Stimulated activated CD4-positive, alpha-beta T cell treated with anti-CD3 and anti-CD28 coated beads, Interleukin-1b, Interleukin-23, amount 100 ng/mL, for 1 hour (primary cell): Measurements from ENCODE around the gene ZSWIM5.
"Not testable (repeated sequence)": the region's sequence is repeated elsewhere in the genome, so short reads cannot be mapped to it uniquely, and the experiment has no call there.

Source experiments
- DNase-seq, 2 donors: peaks; one replicate each; pipeline ENCODE4 v3.0.0-alpha.2; 2020; ENCODE audit warnings: low read depth in 2 of 2

The ZSWIM5 gene

GRCh38 chr1:45205910-45206721 lies at the start of gene ZSWIM5:
ZSWIM5 (minus strand) TSS chr1:45206605; CDS start chr1:45206350, 255 bp downstream.
- peak; percentile 27 to 30 for DNase-seq

GRCh38 chr1:45254490-45254889 lies 48.1 kb upstream of the ZSWIM5 start:
- DNase-seq, result no peak

GRCh38 chr1:45250544-45250943 lies 44.1 kb upstream of the ZSWIM5 start:
- no peak for DNase-seq

- DNase-seq, result not testable (repeated sequence)
Measured at GRCh38 chr1:45248004-45248403, 41.6 kb upstream of the ZSWIM5 start.

- no peak for DNase-seq
Measured at GRCh38 chr1:45246760-45247159, 40.4 kb upstream of the ZSWIM5 start.

- not testable (repeated sequence) for DNase-seq
Measured at GRCh38 chr1:45246359-45246758, 40.0 kb upstream of the ZSWIM5 start.

GRCh38 chr1:45244660-45245059 lies 38.3 kb upstream of the ZSWIM5 start:
- no peak for DNase-seq

GRCh38 chr1:45243476-45244343 lies 37.3 kb upstream of the ZSWIM5 start:
- DNase-seq, result no peak

GRCh38 chr1:45238846-45239245 lies 32.4 kb upstream of the ZSWIM5 start:
- DNase-seq, result no peak

GRCh38 chr1:45236136-45236535 lies 29.7 kb upstream of the ZSWIM5 start:
- no peak for DNase-seq

- DNase-seq, result no peak
Measured at GRCh38 chr1:45230537-45230936, 24.1 kb upstream of the ZSWIM5 start.

- DNase-seq, result no peak
Measured at GRCh38 chr1:45225598-45225997, 19.2 kb upstream of the ZSWIM5 start.

- not testable (repeated sequence) for DNase-seq
Measured at GRCh38 chr1:45223710-45224109, 17.3 kb upstream of the ZSWIM5 start.

GRCh38 chr1:45221716-45222115 lies 15.3 kb upstream of the ZSWIM5 start:
- DNase-seq, result no peak

- no peak for DNase-seq
Measured at GRCh38 chr1:45216861-45217260, 10.5 kb upstream of the ZSWIM5 start.

- no peak for DNase-seq
Measured at GRCh38 chr1:45216200-45216541, 9.8 kb upstream of the ZSWIM5 start.

GRCh38 chr1:45215485-45216199 lies 9.2 kb upstream of the ZSWIM5 start:
- no peak for DNase-seq

- DNase-seq, result no peak
Measured at GRCh38 chr1:45213892-45214291, 7.5 kb upstream of the ZSWIM5 start.

- DNase-seq, result no peak
Measured at GRCh38 chr1:45211076-45211475, 4.7 kb upstream of the ZSWIM5 start.

- no peak for DNase-seq
Measured at GRCh38 chr1:45206808-45207623, 611 bp upstream of the ZSWIM5 start.
